AG04450 (cell line): ENCODE results near the gene PCGF1. TPM values are rescaled to one million over a fixed set of nuclear protein-coding genes. Genes with fewer than 3 reads are reported as not detected.

Experiments used
- CTCF ChIA-PET: fragments of 300-600, 350-600 bp; formaldehyde crosslinking; extraction: SDS; loops from one replicate; lab custom pipeline; 2022; ENCODE audit warnings: antibody characterized with exemption, inconsistent platforms; lab: Charles Lee
- POLR2A ChIA-PET: fragments of 350-600 bp; formaldehyde crosslinking; extraction: SDS; loops from one replicate; lab custom pipeline; 2021; ENCODE audit warnings: antibody characterized with exemption, inconsistent platforms; lab: Yijun Ruan, JAX
- DNase-seq: peaks from one replicate; pipeline ENCODE4 v3.0.0-alpha.2; 2011; ENCODE audit warnings: low read depth, low spot score
- H3K27ac ChIP-seq: one replicate; pipeline ENCODE4 v1.5.1; 2012; ENCODE audit warnings: low read depth, low read length, control low read depth
- H3K27me3 ChIP-seq: one replicate; pipeline ENCODE4 v1.6.0; 2012; ENCODE audit warnings: low read length; ENCODE audit not compliant: control insufficient read depth, insufficient read depth
- H3K4me3 ChIP-seq: 2 replicates; pipeline ENCODE4 v1.5.1; 2011; ENCODE audit warnings: mild to moderate bottlenecking, low read depth, low read length, control low read depth
- H3K9me3 ChIP-seq: 2 replicates; pipeline ENCODE4 v1.5.1; 2012; ENCODE audit warnings: low read length; ENCODE audit not compliant: control insufficient read depth, insufficient read depth
- polyA plus RNA-seq: library from polyadenylated mRNA; depleted of rRNA; stranded (reverse); fragments of >200 nt; gene quantifications from 2 replicates; pipeline ENCODE4 v1.2.3, GENCODE V29; 2011
- TF ChIP-seq, protein P1 (sequence below): IDR thresholded peaks from 2 replicates; pipeline ENCODE4 v1.5.1; 2011; ENCODE audit warnings: low read depth, low read length, control low read depth, inconsistent platforms

The PCGF1 gene
- polyA plus RNA-seq, 1 experiment = 20.9 TPM

DNA sequence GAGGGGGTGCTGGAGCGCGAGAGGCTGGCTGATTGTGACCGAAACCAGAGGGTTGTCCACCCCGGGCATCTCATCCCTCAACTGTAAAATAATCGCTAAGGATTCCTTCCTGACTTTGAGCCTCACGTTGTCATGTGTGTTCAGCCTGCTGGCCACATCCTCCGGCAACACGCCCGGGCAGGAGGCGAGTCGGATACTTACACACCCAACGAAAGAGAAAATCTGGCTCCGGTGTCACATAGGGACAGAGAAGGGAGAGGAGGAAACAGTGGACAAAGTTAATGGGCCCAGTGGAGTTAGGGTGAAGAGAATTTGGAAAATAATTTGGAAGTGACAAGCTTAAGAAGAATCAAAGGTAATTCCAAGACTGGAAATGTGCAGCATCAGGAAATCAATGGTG lies 9.2 kb upstream of the PCGF1 start:
- CTCF ChIA-PET = no interaction called here
- H3K9me3 ChIP-seq = peaks cover 18% of the 10 kb centered on the region; the same call in 1 of the 2 replicates
- no peak overlapping the region for H3K27ac ChIP-seq
- peaks cover 85% of the 10 kb centered on the region for H3K27me3 ChIP-seq
- TF ChIP-seq, protein P1, sequence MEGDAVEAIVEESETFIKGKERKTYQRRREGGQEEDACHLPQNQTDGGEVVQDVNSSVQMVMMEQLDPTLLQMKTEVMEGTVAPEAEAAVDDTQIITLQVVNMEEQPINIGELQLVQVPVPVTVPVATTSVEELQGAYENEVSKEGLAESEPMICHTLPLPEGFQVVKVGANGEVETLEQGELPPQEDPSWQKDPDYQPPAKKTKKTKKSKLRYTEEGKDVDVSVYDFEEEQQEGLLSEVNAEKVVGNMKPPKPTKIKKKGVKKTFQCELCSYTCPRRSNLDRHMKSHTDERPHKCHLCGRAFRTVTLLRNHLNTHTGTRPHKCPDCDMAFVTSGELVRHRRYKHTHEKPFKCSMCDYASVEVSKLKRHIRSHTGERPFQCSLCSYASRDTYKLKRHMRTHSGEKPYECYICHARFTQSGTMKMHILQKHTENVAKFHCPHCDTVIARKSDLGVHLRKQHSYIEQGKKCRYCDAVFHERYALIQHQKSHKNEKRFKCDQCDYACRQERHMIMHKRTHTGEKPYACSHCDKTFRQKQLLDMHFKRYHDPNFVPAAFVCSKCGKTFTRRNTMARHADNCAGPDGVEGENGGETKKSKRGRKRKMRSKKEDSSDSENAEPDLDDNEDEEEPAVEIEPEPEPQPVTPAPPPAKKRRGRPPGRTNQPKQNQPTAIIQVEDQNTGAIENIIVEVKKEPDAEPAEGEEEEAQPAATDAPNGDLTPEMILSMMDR = no peak
- H3K4me3 ChIP-seq = no peak overlapping the region
- POLR2A ChIA-PET = no interaction called here
- no peak for DNase-seq

DNA sequence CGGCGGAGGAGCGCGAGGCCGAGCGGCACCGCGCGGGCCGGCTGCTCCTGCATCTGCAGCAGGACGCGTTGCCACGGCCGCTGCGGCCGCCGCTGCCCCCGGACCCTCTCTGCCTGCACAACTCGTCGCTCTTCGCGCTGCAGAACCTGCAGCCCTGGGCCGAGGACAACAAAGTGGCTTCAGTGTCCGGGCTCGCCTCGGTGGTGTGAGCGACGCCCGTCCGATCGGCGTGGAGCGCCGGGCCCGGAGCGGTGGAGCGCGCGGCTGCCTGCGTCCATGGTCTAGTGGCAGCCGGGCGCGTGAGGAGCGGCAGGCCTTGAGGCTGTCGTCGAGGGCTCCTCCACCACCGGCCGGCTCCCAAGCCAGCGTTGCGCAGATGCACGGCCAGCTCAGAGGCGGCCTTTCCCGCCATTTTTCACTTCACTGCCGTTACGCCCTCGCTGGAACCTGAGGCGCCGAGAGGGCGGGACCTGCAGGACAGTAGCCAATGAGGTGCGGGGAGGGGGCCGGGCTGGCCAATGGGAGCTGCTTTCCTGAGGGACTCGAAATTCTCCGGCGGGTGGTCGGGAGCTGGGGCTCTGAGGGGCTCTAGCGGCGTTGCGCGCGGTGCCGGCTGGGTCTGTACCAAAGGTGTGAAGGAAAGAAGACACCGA lies 8.6 kb upstream of the PCGF1 start:
- Histone ChIP-seq H3K27ac (no peak overlapping the region), H3K9me3 (peaks cover 18% of the 10 kb centered on the region; the same call in 1 of the 2 replicates), H3K27me3 (peaks cover 89% of the 10 kb centered on the region), H3K4me3 (peak overlapping the region; percentile 7; the same call in 1 of the 2 replicates)
- DNase-seq = no peak
- TF ChIP-seq, protein P1 = no peak
- CTCF ChIA-PET = no interaction called here
- POLR2A ChIA-PET = no interaction called here

DNA sequence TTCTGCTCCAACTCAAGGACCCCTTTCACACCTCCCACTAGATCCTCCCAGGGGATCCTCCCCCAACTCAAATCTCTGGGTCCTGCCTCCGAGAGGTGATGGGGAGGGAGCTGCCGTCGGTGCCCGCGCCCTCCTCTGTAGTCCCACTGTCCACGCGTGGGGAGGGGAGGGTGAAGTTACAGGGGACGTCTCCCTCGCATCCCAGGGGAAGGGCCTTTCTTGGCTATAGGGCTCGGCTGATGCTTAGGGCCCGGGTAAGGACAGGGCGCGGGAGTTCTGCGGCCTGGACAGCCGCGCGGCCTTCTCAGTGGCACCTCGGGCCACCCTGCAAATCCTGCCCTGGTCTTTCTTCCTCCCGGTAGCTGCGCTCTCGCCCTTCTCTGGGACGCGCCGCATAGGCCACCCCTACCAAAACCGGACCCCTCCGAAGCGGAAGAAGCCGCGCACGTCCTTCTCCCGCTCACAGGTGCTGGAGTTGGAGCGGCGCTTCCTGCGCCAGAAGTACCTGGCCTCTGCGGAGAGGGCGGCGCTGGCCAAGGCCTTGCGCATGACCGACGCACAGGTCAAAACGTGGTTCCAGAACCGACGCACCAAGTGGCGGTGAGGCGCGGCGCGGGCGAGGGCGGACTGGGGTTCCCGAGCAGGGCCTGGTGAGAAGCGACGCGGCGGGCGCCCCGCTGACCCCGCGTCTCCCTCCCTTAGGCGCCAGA lies 7.9 kb upstream of the PCGF1 start:
- CTCF ChIA-PET = no interaction called here
- Histone ChIP-seq H3K27ac (no peak overlapping the region), H3K4me3 (no peak overlapping the region)

DNA sequence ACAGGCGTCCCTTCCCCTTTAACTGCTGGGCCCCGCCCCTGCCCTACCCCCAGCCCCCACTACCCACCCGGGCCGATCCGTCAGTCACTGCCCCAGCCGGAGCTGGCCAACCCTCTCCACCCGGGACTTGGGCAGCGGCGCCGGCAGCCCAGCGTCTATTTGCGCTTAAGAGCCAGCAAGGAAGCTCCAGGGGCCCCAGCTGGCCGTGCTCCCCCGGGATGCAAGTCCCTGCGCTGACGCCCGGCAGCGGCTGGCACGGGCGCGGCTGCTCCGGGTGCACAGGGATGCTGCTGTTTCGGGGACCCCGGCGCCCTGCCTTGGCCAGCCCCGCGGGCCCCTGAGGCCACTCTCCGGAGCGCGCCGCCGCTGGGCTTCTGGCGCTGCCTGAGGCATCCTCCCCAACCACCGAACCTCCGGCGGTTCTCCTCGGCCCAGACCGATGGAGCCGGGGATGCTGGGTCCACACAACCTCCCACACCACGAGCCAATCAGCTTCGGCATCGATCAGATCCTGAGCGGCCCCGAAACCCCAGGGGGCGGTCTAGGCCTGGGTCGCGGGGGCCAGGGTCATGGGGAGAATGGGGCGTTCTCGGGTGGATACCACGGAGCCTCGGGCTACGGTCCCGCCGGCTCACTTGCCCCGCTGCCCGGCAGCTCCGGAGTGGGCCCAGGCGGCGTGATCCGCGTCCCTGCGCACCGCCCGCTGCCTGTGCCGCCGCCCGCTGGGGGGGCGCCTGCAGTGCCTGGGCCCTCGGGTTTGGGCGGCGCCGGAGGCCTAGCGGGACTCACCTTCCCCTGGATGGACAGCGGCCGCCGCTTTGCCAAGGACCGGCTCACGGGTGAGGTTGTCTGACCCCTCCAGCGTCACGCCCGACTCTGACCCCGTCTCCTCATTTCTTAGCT lies 7.1 kb upstream of the PCGF1 start, which contains the start of gene TLX2:
Gene TLX2, plus strand, starts transcription at position 83 of the 903 bp plus-strand sequence. Its CDS starts 357 bp downstream, at position 440.
- ChIA-PET POLR2A (no interaction called here), CTCF (no interaction called here)
- TF ChIP-seq, protein P1 = no peak
- Histone ChIP-seq H3K4me3 (no peak within 1 kb of the TSS), H3K9me3 (peaks cover 18% of the 10 kb centered on the region; the same call in 1 of the 2 replicates), H3K27me3 (peaks cover 83% of the 10 kb centered on the region), H3K27ac (no peak within 1 kb of the TSS)
- DNase-seq = no peak

More for the DNA sequence above, 7.9 kb upstream of the PCGF1 start:
- Histone ChIP-seq H3K27me3 (peaks cover 89% of the 10 kb centered on the region), H3K9me3 (peaks cover 18% of the 10 kb centered on the region; the same call in 1 of the 2 replicates)
- no peak for DNase-seq
- TF ChIP-seq, protein P1 = no peak
- POLR2A ChIA-PET = no interaction called here
